Measurements from ENCODE around the gene TLL2. TPM values are rescaled to one million over a fixed set of nuclear protein-coding genes. Genes with fewer than 3 reads are reported as not detected.

The TLL2 gene
- total RNA-seq, 4 donors from 2014 or later: 0.20 to 0.31 TPM; not detected in 2

GRCh38 chr10:96511044-96511945 is 2.4 kb downstream of the TLL2 start:
- no peak for ATAC-seq
- no peak overlapping the region for H3K4me3 ChIP-seq
- H3K36me3 ChIP-seq: no peaks in the 10 kb centered on the region
- H3K4me1 ChIP-seq: peaks cover 0 to 27% (median 14%) of the 10 kb centered on the region in 3 donors
- TF ChIP-seq CTCF (IDR thresholded peaks at IDR 0.05): peak in 2 of 4 experiments; percentile 35 to 53
- TF ChIP-seq POLR2AphosphoS5 (IDR thresholded peaks at IDR 0.05): no peak
- TF ChIP-seq POLR2A (IDR thresholded peaks at IDR 0.05): no peak
- TF ChIP-seq EP300 (IDR thresholded peaks at IDR 0.05): no peak
- H3K27me3 ChIP-seq: peaks cover 22% of the 10 kb centered on the region
- 63 to 76% methylated on average over 4 of the region's 7 CpGs for WGBS, 2 donors (ENCODE audit: low coverage in 1 of 2)
- no peaks in the 10 kb centered on the region for H3K9me3 ChIP-seq
- no peak overlapping the region for H3K27ac ChIP-seq

GRCh38 chr10:96509017-96509641 is 4.6 kb downstream of the TLL2 start:
- H3K4me3 ChIP-seq: no peak overlapping the region
- ATAC-seq: no peak
- H3K9me3 ChIP-seq: no peaks in the 10 kb centered on the region
- H3K36me3 ChIP-seq: no peaks in the 10 kb centered on the region
- no peak overlapping the region for H3K27ac ChIP-seq
- TF ChIP-seq EP300 (IDR thresholded peaks at IDR 0.05) (no peak), POLR2AphosphoS5 (IDR thresholded peaks at IDR 0.05) (no peak), CTCF (IDR thresholded peaks at IDR 0.05) (no peak), POLR2A (IDR thresholded peaks at IDR 0.05) (no peak)
- peaks cover 0 to 23% (median 10%) of the 10 kb centered on the region in 3 donors for H3K4me1 ChIP-seq
- whole genome bisulfite sequencing, 2 donors (ENCODE audit: low coverage in 1 of 2): 70 to 80% methylated on average over 1 to 2 of the region's 3 CpGs
- peaks cover 22% of the 10 kb centered on the region for H3K27me3 ChIP-seq

- no peak overlapping the region for H3K4me3 ChIP-seq
- H3K4me1 ChIP-seq: peaks cover 0 to 2% (median 0%) of the 10 kb centered on the region in 3 donors
- TF ChIP-seq CTCF (IDR thresholded peaks at IDR 0.05): no peak
- no peak for TF ChIP-seq POLR2A (IDR thresholded peaks at IDR 0.05)
- peaks cover 11% of the 10 kb centered on the region for H3K27me3 ChIP-seq
- H3K27ac ChIP-seq: no peak overlapping the region
- 100% methylated on average over 1 of the region's 2 CpGs; no CpG with 5 or more reads in 1 of the 2 donors for WGBS, 2 donors (ENCODE audit: low coverage in 1 of 2)
- H3K36me3 ChIP-seq: no peaks in the 10 kb centered on the region
- no peak for ATAC-seq
- no peaks in the 10 kb centered on the region for H3K9me3 ChIP-seq
Observed at GRCh38 chr10:96507044-96507443, 6.7 kb downstream of the TLL2 start.

GRCh38 chr10:96505150-96506136 is 8.3 kb downstream of the TLL2 start:
- no peak overlapping the region for H3K27ac ChIP-seq
- H3K4me1 ChIP-seq: no peaks in the 10 kb centered on the region
- 51 to 53% methylated on average over 2 to 6 of the region's 12 CpGs for WGBS, 2 donors (ENCODE audit: low coverage in 1 of 2)
- H3K27me3 ChIP-seq: peaks cover 10% of the 10 kb centered on the region
- ATAC-seq: no peak
- no peaks in the 10 kb centered on the region for H3K36me3 ChIP-seq
- H3K4me3 ChIP-seq: no peak overlapping the region
- no peaks in the 10 kb centered on the region for H3K9me3 ChIP-seq
- no peak for TF ChIP-seq EP300 (IDR thresholded peaks at IDR 0.05)

All from gastroesophageal sphincter (tissue), 4 donors.